ENCODE data around the gene NOS1. TPM values are rescaled to one million over a fixed set of nuclear protein-coding genes. Genes with fewer than 3 reads are reported as not detected.

The NOS1 gene
- total RNA-seq, 3 donors from 2014 or later: under 0.01 to 0.16 TPM; not detected in 1

GRCh38 chr12:117352883-117353282 is 8.5 kb downstream of the NOS1 start:
- Histone ChIP-seq H3K27ac (no peak overlapping the region), H3K27me3 (peaks cover 0 to 6% of the 10 kb centered on the region in 2 donors), H3K4me1 (no peaks in the 10 kb centered on the region), H3K9me3 (no peaks in the 10 kb centered on the region), H3K4me3 (no peak overlapping the region), H3K36me3 (no peaks in the 10 kb centered on the region)
- DNase-seq (ENCODE audit: low spot score in 2 of 2): no peak
- TF ChIP-seq CTCF (IDR thresholded peaks at IDR 0.05): no peak
- TF ChIP-seq POLR2A (IDR thresholded peaks at IDR 0.05): no peak
- TF ChIP-seq POLR2AphosphoS5 (IDR thresholded peaks at IDR 0.05): no peak
- intact Hi-C loops (cut with DNase I; ENCODE audit: low total_unique reads): no loop called here

- Histone ChIP-seq H3K27me3 (peaks cover 0 to 3% of the 10 kb centered on the region in 2 donors), H3K36me3 (no peaks in the 10 kb centered on the region), H3K9me3 (no peaks in the 10 kb centered on the region), H3K4me1 (no peaks in the 10 kb centered on the region), H3K4me3 (no peak overlapping the region), H3K27ac (no peak overlapping the region)
- intact Hi-C loops (cut with DNase I; ENCODE audit: low total_unique reads): no loop called here
- no peak for DNase-seq (ENCODE audit: low spot score in 2 of 2)
- TF ChIP-seq POLR2AphosphoS5 (IDR thresholded peaks at IDR 0.05): no peak
- TF ChIP-seq CTCF (IDR thresholded peaks at IDR 0.05): no peak
- TF ChIP-seq POLR2A (IDR thresholded peaks at IDR 0.05): no peak
These were observed 9.2 kb downstream of the NOS1 start for GRCh38 chr12:117352206-117352605.

GRCh38 chr12:117350140-117350539 is 11.3 kb downstream of the NOS1 start:
- intact Hi-C loops (cut with DNase I; ENCODE audit: low total_unique reads): no loop called here
- Histone ChIP-seq H3K36me3 (no peaks in the 10 kb centered on the region), H3K9me3 (no peaks in the 10 kb centered on the region), H3K4me3 (no peak overlapping the region), H3K27ac (no peak overlapping the region), H3K4me1 (no peaks in the 10 kb centered on the region), H3K27me3 (no peaks in the 10 kb centered on the region)
- no peak for DNase-seq (ENCODE audit: low spot score in 2 of 2)
- TF ChIP-seq CTCF (IDR thresholded peaks at IDR 0.05) (no peak), POLR2A (IDR thresholded peaks at IDR 0.05) (no peak), POLR2AphosphoS5 (IDR thresholded peaks at IDR 0.05) (no peak)

GRCh38 chr12:117347588-117347987 is 13.8 kb downstream of the NOS1 start:
- no peaks in the 10 kb centered on the region for H3K36me3 ChIP-seq
- H3K9me3 ChIP-seq: peaks cover 0 to 5% of the 10 kb centered on the region in 2 donors

GRCh38 chr12:117344716-117345115 is 16.7 kb downstream of the NOS1 start:
- TF ChIP-seq POLR2AphosphoS5 (IDR thresholded peaks at IDR 0.05) (no peak), POLR2A (IDR thresholded peaks at IDR 0.05) (no peak), CTCF (IDR thresholded peaks at IDR 0.05) (no peak)
- intact Hi-C loops (cut with DNase I; ENCODE audit: low total_unique reads): no loop called here
- no peak overlapping the region for H3K27ac ChIP-seq
- no peaks in the 10 kb centered on the region for H3K36me3 ChIP-seq
- peaks cover 0 to 5% of the 10 kb centered on the region in 2 donors for H3K9me3 ChIP-seq
- no peaks in the 10 kb centered on the region for H3K27me3 ChIP-seq
- no peaks in the 10 kb centered on the region for H3K4me1 ChIP-seq
- no peak for DNase-seq (ENCODE audit: low spot score in 2 of 2)
- H3K4me3 ChIP-seq: no peak overlapping the region

More at GRCh38 chr12:117347588-117347987, 13.8 kb downstream of the NOS1 start:
- TF ChIP-seq POLR2AphosphoS5 (IDR thresholded peaks at IDR 0.05) (no peak), CTCF (IDR thresholded peaks at IDR 0.05) (no peak), POLR2A (IDR thresholded peaks at IDR 0.05) (no peak)
- no peak overlapping the region for H3K4me3 ChIP-seq
- DNase-seq (ENCODE audit: low spot score in 2 of 2): no peak
- intact Hi-C loops (cut with DNase I; ENCODE audit: low total_unique reads): no loop called here
- H3K4me1 ChIP-seq: no peaks in the 10 kb centered on the region
- H3K27ac ChIP-seq: no peak overlapping the region
- H3K27me3 ChIP-seq: no peaks in the 10 kb centered on the region

All from breast epithelium (tissue), 4 donors.